Sigmoid colon (tissue), 7 donors: Measurements from ENCODE around the gene ITGB5. TPM values are rescaled to one million over a fixed set of nuclear protein-coding genes. Genes with fewer than 3 reads are reported as not detected.
A peak's percentile ranks its signal among the peaks of the same experiment; 100 is the strongest.

Experiments used
- DNase-seq: peaks from one replicate; pipeline ENCODE4 v3.0.0-alpha.2; 2019
- H3K27ac ChIP-seq, 4 donors: fragments of 200-600 bp; sonication (generic); one replicate each; pipeline ENCODE4 v1.5.1; 2016 to 2019; ENCODE audit warnings: mild to moderate bottlenecking in 1 of 4
- H3K27me3 ChIP-seq, 3 donors: fragments of 200-600 bp; sonication (generic); one replicate each; pipeline ENCODE4 v1.5.1; 2019; ENCODE audit warnings: mild to moderate bottlenecking in 1 of 3
- H3K36me3 ChIP-seq, 4 donors: fragments of 200-600 bp; sonication (generic); one replicate each; pipeline ENCODE4 v1.5.1; 2016 to 2019
- H3K4me1 ChIP-seq, 4 donors: fragments of 200-600 bp; sonication (generic); one replicate each; pipeline ENCODE4 v1.5.1; 2017 to 2019
- H3K4me3 ChIP-seq, 4 donors: fragments of 200-600 bp; sonication (generic); one replicate each; pipeline ENCODE4 v1.5.1; 2017 to 2019; ENCODE audit warnings: mild to moderate bottlenecking in 2 of 4, moderate library complexity in 1 of 4
- H3K9me3 ChIP-seq, 4 donors: fragments of 200-600 bp in 3 of 4; sonication (generic) in 3 of 4; one replicate each; pipeline versions ENCODE4 v1.5.1 to v1.6.1; 2013 to 2019
- CTCF ChIP-seq, 4 experiments: fragments of 450-650 bp in 3 of 4; fragments of 200-600 bp in 1 of 4; IDR thresholded peaks; one replicate each; pipeline ENCODE4 v1.5.1; 2016 to 2019; ENCODE audit warnings: antibody characterized with exemption in 4 of 4, mild to moderate bottlenecking in 3 of 4, moderate library complexity in 2 of 4
- EP300 ChIP-seq, 4 donors: sonication (generic); formaldehyde crosslinking; IDR thresholded peaks; one replicate each; pipeline ENCODE4 v1.6.1; 2017; ENCODE audit warnings: antibody characterized with exemption in 4 of 4
- POLR2A ChIP-seq, 2 donors: fragments of 450-650 bp; IDR thresholded peaks; one replicate each; pipeline ENCODE4 v1.6.1; 2016; ENCODE audit warnings: antibody characterized with exemption in 2 of 2, mild to moderate bottlenecking in 2 of 2, moderate library complexity in 2 of 2
- POLR2AphosphoS5 ChIP-seq, 4 donors: sonication (generic); formaldehyde crosslinking; IDR thresholded peaks; one replicate each; pipeline ENCODE4 v1.6.1; 2017; ENCODE audit warnings: antibody characterized with exemption in 4 of 4
- WGBS, 2 donors: extraction: QIAGEN DNeasy Blood & Tissue Kit; methylation state at CpG; one replicate each; pipeline ENCODE4 v1.1.7; 2013; 5-methylcytosine and 5-hydroxymethylcytosine counted together
- intact Hi-C: fragments of 100-400 bp; cut with DNase I; formaldehyde crosslinking; loops from one replicate; pipeline ENCODE4 v1.15.1; 2023
- polyA plus RNA-seq, 3 donors: library from polyadenylated mRNA; stranded (reverse); fragments of 200-250 nt; gene quantifications; one replicate each; pipeline ENCODE4 v1.2.3, GENCODE V29; 2013
- total RNA-seq, 4 donors: library from RNA; depleted of rRNA; stranded (reverse); fragments of >200 nt; gene quantifications; one replicate each; pipeline ENCODE4 v1.1.0, GENCODE V29; 2016
- donor health status: healthy with polysubstance abuse.
- donor health status: Bipolar disorder and iron deficiency.
- donor health status: healthy.

The ITGB5 gene
- total and polyA plus RNA-seq, 7 donors = 15.0 to 203 (median 89.2) TPM

GRCh38 chr3:124837065-124837464 lies 50.1 kb downstream of the ITGB5 start:
- no peaks in the 10 kb centered on the region for H3K9me3 ChIP-seq
- H3K4me3 ChIP-seq = no peak overlapping the region
- H3K27ac ChIP-seq = peak overlapping the region; percentile 70 to 89 (median 76)
- DNase-seq = no peak
- WGBS, 2 donors = 12 to 61% methylated on average over 2 of the region's 2 CpGs
- TF ChIP-seq CTCF (IDR thresholded peaks at IDR 0.05) (no peak), POLR2AphosphoS5 (IDR thresholded peaks at IDR 0.05) (peak in 1 of 4 donors; percentile 50)
- peaks cover 0 to 75% (median 51%) of the 10 kb centered on the region in 4 donors for H3K4me1 ChIP-seq
- peaks cover 0 to 16% (median 9%) of the 10 kb centered on the region in 4 donors for H3K36me3 ChIP-seq
- intact Hi-C loops = loop anchor here (5.0 kb wide), 1 partner anchor 55 kb away; no protein-coding TSS in a partner anchor
- no peaks in the 10 kb centered on the region for H3K27me3 ChIP-seq

- TF ChIP-seq POLR2AphosphoS5 (IDR thresholded peaks at IDR 0.05) (no peak), EP300 (IDR thresholded peaks at IDR 0.05) (no peak), CTCF (IDR thresholded peaks at IDR 0.05) (no peak), POLR2A (IDR thresholded peaks at IDR 0.05) (no peak)
- DNase-seq = no peak
- H3K27ac ChIP-seq = peak overlapping the region; percentile 70 to 89 (median 76)
- no peaks in the 10 kb centered on the region for H3K27me3 ChIP-seq
- H3K36me3 ChIP-seq = peaks cover 0 to 11% (median 7%) of the 10 kb centered on the region in 4 donors
- no peaks in the 10 kb centered on the region for H3K9me3 ChIP-seq
- H3K4me3 ChIP-seq = no peak overlapping the region
- intact Hi-C loops = loop anchor here (5.0 kb wide), 1 partner anchor 54 kb away; no protein-coding TSS in a partner anchor
- peaks cover 0 to 76% (median 51%) of the 10 kb centered on the region in 4 donors for H3K4me1 ChIP-seq
- WGBS, 2 donors = 74 to 84% methylated on average over 1 of the region's 1 CpG
Observed at GRCh38 chr3:124836448-124836847, 50.7 kb downstream of the ITGB5 start.

DNA sequence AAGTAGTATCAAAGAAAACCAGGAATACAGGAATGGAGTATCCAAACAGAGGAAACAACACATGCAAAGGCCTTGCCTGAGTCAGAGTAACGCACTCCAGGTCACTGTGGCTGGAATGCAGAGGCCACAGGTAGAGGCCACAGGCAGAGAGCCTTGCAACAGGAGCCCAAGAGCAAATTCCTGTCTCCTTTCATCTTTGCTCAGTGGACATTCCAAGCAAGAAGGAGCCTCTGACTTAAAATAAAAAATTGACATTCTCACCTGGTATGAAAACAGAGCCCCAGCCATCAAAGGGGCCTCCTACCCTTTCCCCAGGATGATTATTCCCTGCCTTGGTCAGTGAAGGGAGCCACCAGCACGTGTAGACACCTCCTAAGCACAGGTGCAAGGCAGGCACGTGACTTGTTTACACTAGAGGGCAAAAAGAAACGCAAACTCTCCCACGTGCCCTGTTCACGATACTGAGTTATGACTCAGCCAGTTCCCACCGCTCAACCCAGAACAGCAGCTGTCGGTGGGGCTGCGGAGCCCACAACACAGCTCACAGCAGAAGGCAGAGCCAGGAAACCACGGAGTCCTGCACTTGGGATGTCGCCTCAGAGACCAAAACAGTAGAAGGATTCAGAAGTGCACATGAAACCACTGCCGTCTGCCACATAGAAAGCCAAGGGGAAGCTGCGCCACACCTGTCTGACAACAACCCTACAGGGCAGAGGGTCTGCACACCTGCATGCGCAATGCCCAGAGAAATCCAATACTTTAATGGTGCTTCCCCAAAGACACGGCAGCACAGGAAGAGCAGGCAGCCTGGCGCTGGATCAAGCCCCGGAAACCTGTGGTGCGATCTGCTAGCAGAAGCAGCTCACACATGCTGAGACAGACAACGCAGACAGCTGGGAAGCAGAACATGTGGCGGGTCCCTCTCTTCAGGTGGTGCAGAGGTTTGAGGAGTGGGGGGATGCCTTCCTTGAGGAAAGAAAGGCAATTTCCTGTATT lies 52.1 kb downstream of the ITGB5 start:
- Histone ChIP-seq H3K27ac (peak overlapping the region; percentile 70 to 89 (median 76)), H3K27me3 (no peaks in the 10 kb centered on the region), H3K9me3 (no peaks in the 10 kb centered on the region), H3K4me1 (peaks cover 0 to 74% (median 56%) of the 10 kb centered on the region in 4 donors), H3K36me3 (no peaks in the 10 kb centered on the region), H3K4me3 (peak overlapping the region in 1 of 4 donors; percentile 22)
- intact Hi-C loops = loop anchor here (5.0 kb wide), 1 partner anchor 53 kb away; no protein-coding TSS in a partner anchor
- peak; percentile 78 for DNase-seq
- 33 to 52% methylated on average over 20 of the region's 20 CpGs for WGBS, 2 donors
- TF ChIP-seq POLR2AphosphoS5 (IDR thresholded peaks at IDR 0.05) = peak in 2 of 4 donors; percentile 22 to 80
- no peak for TF ChIP-seq CTCF (IDR thresholded peaks at IDR 0.05)
- no peak for TF ChIP-seq POLR2A (IDR thresholded peaks at IDR 0.05)
- peak in 1 of 4 donors; percentile 35 for TF ChIP-seq EP300 (IDR thresholded peaks at IDR 0.05)

- WGBS, 2 donors = 33 to 77% methylated on average over 4 of the region's 4 CpGs
- Histone ChIP-seq H3K27me3 (no peaks in the 10 kb centered on the region), H3K4me1 (peaks cover 0 to 84% (median 63%) of the 10 kb centered on the region in 4 donors), H3K27ac (peak overlapping the region; percentile 4 to 89 (median 38)), H3K4me3 (no peak overlapping the region), H3K9me3 (no peaks in the 10 kb centered on the region), H3K36me3 (no peaks in the 10 kb centered on the region)
- intact Hi-C loops = no loop called here
- TF ChIP-seq CTCF (IDR thresholded peaks at IDR 0.05) = no peak
- no peak for TF ChIP-seq POLR2AphosphoS5 (IDR thresholded peaks at IDR 0.05)
- TF ChIP-seq EP300 (IDR thresholded peaks at IDR 0.05) = no peak
- TF ChIP-seq POLR2A (IDR thresholded peaks at IDR 0.05) = no peak
- DNase-seq = no peak
Observed at GRCh38 chr3:124833710-124834332, 53.3 kb downstream of the ITGB5 start.
